Fibroblast of mammary gland (primary cell): Measurements from ENCODE around the gene TBC1D22A.

Source experiments
- DNase-seq: peaks from one replicate; pipeline ENCODE4 v3.0.0-alpha.2; 2010; ENCODE audit warnings: low read depth
- H3K4me3 ChIP-seq: 2 replicates; pipeline ENCODE4 v1.5.1; 2011; ENCODE audit warnings: low read depth, mild to moderate bottlenecking, low read length, moderate library complexity; ENCODE audit not compliant: control insufficient read depth
- TF ChIP-seq, protein P1 (sequence below): conservative IDR thresholded peaks from 2 replicates; pipeline ENCODE4 v1.5.1; 2011; ENCODE audit warnings: low read depth, low read length, inconsistent platforms; ENCODE audit not compliant: control insufficient read depth, insufficient read depth

TBC1D22A gene

GRCh38 chr22:47196881-47197772 lies 434.7 kb downstream of the TBC1D22A start:
- TF ChIP-seq, protein P1, sequence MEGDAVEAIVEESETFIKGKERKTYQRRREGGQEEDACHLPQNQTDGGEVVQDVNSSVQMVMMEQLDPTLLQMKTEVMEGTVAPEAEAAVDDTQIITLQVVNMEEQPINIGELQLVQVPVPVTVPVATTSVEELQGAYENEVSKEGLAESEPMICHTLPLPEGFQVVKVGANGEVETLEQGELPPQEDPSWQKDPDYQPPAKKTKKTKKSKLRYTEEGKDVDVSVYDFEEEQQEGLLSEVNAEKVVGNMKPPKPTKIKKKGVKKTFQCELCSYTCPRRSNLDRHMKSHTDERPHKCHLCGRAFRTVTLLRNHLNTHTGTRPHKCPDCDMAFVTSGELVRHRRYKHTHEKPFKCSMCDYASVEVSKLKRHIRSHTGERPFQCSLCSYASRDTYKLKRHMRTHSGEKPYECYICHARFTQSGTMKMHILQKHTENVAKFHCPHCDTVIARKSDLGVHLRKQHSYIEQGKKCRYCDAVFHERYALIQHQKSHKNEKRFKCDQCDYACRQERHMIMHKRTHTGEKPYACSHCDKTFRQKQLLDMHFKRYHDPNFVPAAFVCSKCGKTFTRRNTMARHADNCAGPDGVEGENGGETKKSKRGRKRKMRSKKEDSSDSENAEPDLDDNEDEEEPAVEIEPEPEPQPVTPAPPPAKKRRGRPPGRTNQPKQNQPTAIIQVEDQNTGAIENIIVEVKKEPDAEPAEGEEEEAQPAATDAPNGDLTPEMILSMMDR: no peak
- H3K4me3 ChIP-seq: no peak overlapping the region
- no peak for DNase-seq

DNA sequence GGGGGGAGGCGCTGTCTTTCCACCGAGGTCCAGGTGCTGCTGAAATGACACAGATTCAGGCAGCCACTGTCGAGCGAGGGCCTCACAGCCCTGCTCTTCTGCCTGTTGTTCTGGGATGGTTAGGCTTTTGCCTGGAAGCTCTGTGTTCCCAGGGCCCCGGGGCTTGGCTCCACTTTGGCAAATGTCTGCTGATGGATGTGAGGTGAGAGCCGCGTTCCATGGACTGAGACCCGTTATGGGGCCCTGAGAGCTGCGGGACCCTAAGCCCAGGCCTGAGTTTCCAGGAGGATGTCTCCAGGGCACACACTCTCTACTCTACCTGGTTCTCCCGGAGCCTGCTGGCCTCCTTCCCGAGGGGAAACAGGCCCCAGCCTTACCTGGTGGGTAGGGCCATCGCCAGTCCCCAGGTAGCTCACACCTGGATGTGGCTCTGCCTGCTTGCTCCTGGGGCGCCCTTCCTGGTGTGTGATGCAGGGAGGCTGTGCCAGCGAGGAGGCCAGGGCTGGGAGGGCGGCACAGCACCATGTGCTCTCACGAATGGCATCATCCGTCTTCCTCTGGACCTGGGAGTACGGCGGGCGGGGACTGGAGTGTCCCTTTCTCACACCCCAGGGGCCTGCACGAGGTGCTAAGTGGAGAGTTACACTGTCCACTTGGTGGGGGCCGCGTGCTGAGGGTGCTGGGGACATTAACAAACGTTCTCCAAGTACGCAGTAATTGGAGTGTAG lies 435.5 kb downstream of the TBC1D22A start:
- no peak overlapping the region for H3K4me3 ChIP-seq
- TF ChIP-seq, protein P1: no peak
- no peak for DNase-seq

DNA sequence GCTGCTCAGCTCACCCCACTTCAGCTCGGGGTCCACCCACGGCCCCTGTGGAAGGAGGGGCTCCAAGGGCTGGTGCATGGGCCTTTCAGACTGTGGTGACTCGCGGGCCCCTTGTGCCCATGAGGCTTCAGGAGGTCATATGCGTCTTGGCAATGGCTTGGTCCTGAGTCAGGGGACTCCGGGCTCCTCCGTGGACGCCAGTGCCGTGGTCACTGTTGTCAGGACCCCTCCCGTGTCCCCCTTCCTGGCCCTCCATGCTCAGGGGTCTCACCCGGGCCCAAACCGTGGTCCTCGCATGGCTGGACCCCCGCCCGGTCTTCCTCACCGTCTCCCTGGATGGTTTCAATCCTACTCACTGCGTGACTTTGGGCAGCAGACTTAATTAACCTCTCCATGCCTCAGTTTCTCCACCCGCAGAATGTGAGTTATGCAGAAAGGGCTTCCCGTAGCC lies 436.4 kb downstream of the TBC1D22A start:
- TF ChIP-seq, protein P1: no peak
- DNase-seq: no peak
- no peak overlapping the region for H3K4me3 ChIP-seq

- TF ChIP-seq, protein P1: no peak
- DNase-seq: no peak
- no peak overlapping the region for H3K4me3 ChIP-seq
Measured at GRCh38 chr22:47199261-47199978, 437.0 kb downstream of the TBC1D22A start.

DNA sequence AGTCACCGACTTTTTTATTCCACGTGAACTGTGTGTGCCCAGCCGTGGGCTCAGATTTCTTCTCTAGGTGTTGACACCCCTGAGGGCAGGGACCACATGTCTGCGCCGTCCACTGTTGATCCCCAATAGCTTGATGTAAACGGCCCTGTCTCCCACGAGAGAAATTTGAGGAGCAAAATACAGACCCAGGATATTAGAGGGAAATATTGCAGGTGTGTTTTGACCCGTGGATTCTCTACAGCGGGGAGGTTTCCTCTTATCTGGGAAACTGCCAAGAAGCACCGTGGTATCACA lies 437.5 kb downstream of the TBC1D22A start:
- DNase-seq: no peak
- H3K4me3 ChIP-seq: no peak overlapping the region
- TF ChIP-seq, protein P1: no peak

DNA sequence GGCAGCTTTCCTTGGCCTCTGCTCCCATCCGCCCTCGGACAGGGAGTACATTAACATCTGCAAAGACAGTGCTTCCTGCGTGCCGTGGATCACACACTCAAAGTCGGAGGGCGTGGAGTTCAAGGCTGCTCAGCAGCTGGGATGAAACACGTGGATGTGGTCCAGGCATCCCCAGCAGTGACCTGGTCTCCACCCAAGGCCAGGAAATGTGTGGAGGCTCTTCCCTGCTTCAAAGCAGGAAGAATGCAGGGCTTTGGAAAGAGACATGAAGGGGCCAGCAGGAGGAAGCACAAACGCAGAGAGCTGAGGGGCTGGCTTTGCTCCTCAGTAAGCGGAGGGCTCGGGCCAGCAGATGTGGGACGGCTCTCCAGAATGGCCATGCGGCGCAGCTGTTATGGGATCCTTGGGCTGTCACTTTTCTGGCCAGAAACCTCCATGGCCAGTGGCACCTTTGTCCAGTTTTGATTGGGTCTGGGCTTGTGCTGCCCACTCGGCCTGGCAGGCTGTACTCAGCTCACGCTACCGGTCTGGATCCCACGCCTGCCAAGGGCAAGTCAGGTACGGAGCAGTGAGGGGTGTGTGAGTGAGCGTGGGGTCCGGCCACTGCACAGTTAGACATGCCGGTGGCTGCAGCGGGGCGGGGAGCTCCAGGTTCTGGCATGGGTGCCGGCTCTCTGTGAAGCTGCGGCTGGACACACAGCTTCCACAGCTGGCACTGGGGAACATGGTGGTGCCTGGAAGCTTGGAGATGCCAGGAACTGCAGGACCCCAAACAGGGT lies 438.0 kb downstream of the TBC1D22A start:
- DNase-seq: peak; percentile 6
- TF ChIP-seq, protein P1: peak; percentile 5
- H3K4me3 ChIP-seq: no peak overlapping the region
